22Rv1 (cell line): ENCODE data around the gene PPP1R14B.
A peak's percentile ranks its signal among the peaks of the same experiment; 100 is the strongest.

ENCODE experiments used
- H3K27ac ChIP-seq: fragments of 450-650 bp; 2 replicates; pipeline ENCODE4 v1.5.1; 2017
- ZFX ChIP-seq: fragments of 450-650 bp; IDR thresholded peaks from 2 replicates; pipeline ENCODE4 v1.6.1; 2017; ENCODE audit warnings: antibody characterized with exemption, borderline replicate concordance
- TF ChIP-seq, protein P1 (sequence below): fragments of 450-650 bp; IDR thresholded peaks from 2 replicates; pipeline ENCODE4 v1.5.1; 2017; ENCODE audit warnings: mild to moderate bottlenecking

The PPP1R14B gene

DNA sequence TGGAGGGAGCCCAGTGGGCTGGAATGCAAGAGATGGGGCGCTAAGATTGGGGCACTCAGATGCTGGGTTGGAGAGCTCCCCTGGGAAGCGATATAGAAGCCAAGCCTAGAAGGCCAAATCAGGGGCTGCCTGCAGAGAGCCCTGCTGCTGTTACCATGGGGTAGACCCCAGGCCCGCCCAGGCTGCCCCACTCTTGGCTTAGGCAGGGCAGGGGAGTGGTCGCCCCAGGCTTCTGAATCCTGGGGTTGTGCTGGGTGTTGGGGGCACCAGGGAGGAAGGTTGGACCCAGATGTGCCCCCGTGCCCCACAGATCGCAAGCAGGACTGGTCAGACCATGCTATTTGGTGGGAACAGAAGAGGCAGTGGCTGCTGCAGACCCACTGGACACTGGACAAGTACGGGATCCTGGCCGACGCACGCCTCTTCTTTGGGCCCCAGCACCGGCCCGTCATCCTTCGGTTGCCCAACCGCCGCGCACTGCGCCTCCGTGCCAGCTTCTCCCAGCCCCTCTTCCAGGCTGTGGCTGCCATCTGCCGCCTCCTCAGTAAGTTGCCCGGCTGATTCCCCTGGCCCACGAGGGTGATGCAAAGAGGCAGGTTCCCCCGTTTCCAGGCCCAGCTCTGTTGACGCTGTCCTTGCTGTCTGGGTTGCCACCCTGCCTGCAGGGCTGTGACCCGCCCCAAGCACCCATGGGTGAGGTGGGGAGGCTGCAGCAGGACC lies 36.3 kb downstream of the PPP1R14B start:
- H3K27ac ChIP-seq: no peak overlapping the region
- TF ChIP-seq, protein P1, sequence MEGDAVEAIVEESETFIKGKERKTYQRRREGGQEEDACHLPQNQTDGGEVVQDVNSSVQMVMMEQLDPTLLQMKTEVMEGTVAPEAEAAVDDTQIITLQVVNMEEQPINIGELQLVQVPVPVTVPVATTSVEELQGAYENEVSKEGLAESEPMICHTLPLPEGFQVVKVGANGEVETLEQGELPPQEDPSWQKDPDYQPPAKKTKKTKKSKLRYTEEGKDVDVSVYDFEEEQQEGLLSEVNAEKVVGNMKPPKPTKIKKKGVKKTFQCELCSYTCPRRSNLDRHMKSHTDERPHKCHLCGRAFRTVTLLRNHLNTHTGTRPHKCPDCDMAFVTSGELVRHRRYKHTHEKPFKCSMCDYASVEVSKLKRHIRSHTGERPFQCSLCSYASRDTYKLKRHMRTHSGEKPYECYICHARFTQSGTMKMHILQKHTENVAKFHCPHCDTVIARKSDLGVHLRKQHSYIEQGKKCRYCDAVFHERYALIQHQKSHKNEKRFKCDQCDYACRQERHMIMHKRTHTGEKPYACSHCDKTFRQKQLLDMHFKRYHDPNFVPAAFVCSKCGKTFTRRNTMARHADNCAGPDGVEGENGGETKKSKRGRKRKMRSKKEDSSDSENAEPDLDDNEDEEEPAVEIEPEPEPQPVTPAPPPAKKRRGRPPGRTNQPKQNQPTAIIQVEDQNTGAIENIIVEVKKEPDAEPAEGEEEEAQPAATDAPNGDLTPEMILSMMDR: no peak
- TF ChIP-seq ZFX: no peak

DNA sequence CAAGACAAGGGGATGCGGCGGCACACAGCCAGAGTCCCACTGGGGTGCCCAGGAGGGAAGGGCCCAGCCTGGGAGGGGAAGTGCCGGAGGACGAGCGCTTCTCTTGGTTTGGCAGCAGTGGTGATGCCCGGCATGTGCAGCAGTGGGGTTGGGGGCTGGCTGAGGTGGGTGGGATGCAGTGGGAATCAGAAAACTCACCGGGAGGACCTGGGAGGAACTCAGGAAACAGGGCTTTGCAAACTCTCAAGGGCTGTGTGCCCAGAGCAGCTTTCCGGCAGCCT lies 37.2 kb downstream of the PPP1R14B start:
- TF ChIP-seq, protein P1: no peak
- no peak for TF ChIP-seq ZFX
- no peak overlapping the region for H3K27ac ChIP-seq

DNA sequence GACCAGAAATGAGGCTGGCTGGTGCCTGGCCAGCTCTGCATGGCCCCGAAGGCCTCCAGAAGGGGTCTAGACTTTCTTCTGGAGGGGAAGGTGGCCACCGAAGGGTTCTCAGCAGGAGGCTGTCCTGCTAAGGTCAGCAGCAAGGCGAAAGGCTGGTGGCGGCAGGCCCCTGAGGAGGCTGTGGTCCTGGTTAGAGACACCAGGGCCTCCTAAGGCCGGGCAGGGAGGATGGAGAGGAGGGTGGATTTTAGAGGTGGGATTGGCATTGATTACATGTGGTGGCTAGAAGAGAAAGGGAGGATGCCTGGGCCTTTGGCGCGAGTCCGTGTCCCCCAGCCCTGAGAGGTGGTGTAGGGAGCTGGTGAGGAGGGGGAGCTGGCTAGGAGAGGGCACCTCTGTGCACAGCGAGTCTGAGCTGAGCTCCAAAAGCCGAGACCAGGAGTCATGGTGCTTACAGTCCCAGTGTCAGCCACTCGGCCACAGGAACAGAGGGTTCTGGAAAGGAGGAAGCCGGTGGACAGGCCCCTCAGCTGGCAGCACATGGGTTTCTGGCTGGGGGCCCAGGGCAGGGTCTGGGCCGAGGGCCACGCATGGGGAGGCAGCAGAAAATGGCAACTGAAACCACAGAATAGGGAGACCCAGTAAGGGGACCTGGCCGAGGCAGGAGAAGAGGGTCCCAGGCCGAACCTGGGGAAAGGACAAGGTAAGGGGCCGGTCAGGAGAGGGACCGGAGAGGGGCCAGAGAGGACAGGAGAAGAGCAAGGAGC lies 37.8 kb downstream of the PPP1R14B start:
- TF ChIP-seq, protein P1: no peak
- no peak for TF ChIP-seq ZFX
- no peak overlapping the region for H3K27ac ChIP-seq

DNA sequence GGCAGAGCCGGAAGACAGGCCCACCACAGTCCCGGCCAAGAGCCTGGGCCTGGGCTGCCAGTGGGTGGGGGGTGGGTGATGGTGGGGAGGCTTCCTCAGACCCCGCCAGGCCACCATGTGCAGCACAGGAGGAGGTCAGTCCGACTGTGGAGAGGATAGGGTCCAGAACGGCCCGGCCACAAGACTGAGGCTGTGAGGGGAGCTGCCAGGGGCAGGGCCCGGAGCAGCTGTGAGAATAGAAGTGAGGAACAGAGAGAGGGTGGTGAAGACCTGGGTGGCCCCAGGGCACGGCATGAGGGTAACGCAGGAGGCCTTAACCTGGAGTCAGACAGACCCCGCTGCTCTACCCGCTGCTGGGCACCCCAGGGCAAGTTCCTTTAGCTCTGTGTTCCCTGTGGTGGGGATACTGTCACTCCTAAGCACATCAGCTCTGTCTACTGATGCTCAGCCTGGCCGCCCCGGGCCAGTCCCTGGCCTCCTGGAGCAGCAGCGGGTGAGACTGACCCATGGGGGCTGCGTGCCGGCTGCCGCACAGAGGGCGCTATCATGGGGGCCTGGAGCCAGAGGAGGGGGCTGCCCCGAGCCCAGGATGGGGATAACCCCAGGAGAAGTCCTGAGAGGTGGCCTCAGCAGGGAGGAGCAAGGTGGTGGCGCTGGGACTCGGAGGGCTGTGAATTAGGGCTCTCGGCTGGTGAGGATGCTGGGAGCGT lies 38.5 kb downstream of the PPP1R14B start:
- TF ChIP-seq, protein P1: no peak
- no peak overlapping the region for H3K27ac ChIP-seq

DNA sequence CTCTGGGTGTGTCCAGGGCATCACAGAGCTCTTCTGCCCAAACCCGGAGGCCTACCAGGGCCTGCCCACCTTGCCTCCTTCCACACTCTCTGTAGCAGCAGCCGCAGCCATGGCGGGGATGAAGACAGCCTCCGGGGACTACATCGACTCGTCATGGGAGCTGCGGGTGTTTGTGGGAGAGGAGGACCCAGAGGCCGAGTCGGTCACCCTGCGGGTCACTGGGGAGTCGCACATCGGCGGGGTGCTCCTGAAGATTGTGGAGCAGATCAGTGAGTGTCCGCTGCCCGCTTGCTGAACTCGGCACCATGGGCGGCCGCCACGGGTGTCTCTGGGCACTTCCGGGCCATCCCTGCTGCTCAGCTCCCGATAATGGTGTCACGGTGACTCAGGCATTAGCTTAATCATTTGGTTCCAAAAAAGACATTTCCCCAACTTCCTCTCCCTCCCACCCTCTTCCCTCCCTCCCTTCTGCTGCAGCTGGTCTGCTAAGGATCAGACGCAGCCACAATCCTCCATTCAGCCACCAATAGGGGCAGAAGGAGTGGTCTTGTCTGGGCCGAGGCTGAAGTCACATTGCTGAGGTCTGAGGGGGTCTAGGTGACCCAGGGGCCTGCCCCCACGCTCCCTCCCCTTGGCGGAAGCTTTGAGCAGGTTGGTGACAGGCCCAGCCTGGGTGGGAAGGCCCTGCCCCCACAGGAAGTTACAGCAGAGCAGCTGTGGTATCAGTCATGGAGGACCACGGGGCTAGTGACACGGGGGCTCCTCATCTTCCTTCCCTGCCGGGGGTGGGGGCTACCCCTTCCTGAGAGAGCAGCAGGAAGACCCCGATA lies 39.3 kb downstream of the PPP1R14B start:
- no peak for TF ChIP-seq ZFX
- TF ChIP-seq, protein P1: no peak
- no peak overlapping the region for H3K27ac ChIP-seq

DNA sequence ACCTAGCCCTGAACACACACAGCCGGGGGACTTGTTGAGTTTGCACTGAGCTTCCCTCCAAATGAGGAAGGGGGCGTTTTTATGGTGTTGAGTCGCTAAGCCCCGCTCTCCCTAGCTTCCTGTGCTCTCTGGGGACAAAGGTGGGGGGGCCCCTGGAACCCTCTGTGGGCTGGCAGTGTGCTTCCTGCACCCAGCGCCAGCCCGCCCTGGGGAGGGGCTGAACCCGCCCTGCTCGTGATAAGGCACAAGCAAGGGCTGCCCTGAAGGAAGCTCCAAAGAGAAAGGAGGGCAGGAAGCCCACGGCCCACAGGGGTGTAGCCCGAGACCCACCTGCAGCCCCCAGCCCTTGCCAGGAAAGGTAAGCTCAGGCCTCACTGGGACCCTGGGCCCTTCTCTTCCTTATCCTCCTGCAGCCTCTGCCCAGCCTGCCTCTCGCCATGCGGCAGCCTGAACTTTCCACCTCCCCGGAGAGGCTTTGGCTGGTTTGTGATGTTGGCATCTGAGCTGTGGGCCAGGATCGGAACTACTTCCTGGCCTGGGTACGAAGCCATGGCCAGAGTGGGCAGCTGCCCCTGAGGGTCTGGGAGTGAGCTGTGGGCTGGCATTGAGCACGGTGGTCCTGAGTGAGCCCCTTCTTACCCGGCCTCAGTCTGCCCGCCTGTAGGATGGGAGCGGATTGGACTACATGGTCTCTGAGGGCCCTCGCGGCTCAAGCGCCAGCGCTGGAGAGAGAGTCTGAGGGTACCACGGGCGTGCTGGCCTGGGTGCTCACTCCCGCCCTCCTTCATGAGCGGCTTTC lies 40.1 kb downstream of the PPP1R14B start, which contains the start of gene FERMT3:
Gene FERMT3, plus strand, starts transcription at position 265 of the 799 bp plus-strand sequence. CDS start 644 bp downstream, outside the sequence.
- H3K27ac ChIP-seq: peak within 1 kb of the TSS; percentile 40
- no peak for TF ChIP-seq ZFX
- TF ChIP-seq, protein P1: no peak
